GM19328 (cell line): ENCODE measurements around the gene TOMM22.
"Not testable (repeated sequence)": the region's sequence is repeated elsewhere in the genome, so short reads cannot be mapped to it uniquely, and the experiment has no call there.

Source experiments
- ATAC-seq: cut with Tn5 transposase; IDR thresholded peaks from one replicate; pipeline ENCODE4 v1.9.1; 2021; ENCODE audit warnings: mild to moderate bottlenecking, moderate library complexity; ENCODE audit not compliant: unreplicated experiment

Gene TOMM22

GRCh38 chr22:38681582-38682335, at the start of gene TOMM22:
TOMM22 (plus strand) TSS chr22:38681957; CDS start chr22:38681979, 22 bp downstream.
- ATAC-seq: peak; percentile 91

- ATAC-seq: no peak
Measured at GRCh38 chr22:38632528-38632927, 49.2 kb upstream of the TOMM22 start.

- ATAC-seq: no peak
Measured at GRCh38 chr22:38638216-38638615, 43.5 kb upstream of the TOMM22 start.

- no peak for ATAC-seq
Measured at GRCh38 chr22:38638728-38639127, 43.0 kb upstream of the TOMM22 start.

DNA sequence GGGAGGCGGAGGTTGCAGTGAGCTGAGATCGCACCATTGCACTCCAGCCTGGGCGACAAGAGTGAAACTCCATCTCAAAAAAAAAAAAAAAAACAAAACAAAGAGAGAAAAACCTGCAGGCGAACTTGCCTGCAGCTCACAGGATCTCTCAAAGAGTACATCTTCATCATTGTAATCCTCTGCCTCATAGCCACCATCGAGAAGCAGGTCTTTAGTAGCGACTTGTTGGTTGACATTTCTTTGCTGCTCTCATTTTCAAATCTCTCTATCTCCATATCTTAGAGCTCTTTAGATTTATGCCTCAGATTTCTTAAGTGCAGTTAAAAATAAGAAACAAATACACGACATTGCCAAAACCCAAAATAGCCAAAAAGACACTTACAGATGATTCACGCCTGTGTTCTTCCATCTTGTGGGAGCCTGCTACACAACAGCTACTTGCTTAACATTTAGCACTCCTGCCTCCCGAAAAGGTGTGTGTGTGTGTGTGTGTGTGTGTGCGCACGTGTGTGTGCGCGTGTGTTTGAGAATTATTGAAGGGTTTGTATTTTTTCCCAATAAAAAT, 40.2 kb upstream of the TOMM22 start:
- no peak for ATAC-seq

DNA sequence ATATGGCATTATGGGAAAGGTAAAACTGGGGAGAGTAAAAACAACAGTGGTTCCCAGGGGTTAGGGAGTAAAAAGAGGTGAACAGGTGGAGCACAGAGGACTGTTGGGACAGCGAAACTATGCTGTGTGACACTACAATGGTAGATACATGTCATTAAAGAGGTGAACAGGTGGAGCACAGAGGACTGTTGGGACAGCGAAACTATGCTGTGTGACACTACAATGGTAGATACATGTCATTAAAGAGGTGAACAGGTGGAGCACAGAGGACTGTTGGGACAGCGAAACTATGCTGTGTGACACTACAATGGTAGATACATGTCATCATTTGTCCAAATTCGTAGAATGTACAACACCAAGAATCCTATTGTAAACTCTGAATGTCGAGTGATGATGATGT, 37.5 kb upstream of the TOMM22 start:
- ATAC-seq: not testable (repeated sequence)

- no peak for ATAC-seq
Measured at GRCh38 chr22:38645430-38645829, 36.3 kb upstream of the TOMM22 start.

- ATAC-seq: no peak
Measured at GRCh38 chr22:38649841-38650522, 31.8 kb upstream of the TOMM22 start.

GRCh38 chr22:38652859-38653258, 28.9 kb upstream of the TOMM22 start:
- no peak for ATAC-seq

DNA sequence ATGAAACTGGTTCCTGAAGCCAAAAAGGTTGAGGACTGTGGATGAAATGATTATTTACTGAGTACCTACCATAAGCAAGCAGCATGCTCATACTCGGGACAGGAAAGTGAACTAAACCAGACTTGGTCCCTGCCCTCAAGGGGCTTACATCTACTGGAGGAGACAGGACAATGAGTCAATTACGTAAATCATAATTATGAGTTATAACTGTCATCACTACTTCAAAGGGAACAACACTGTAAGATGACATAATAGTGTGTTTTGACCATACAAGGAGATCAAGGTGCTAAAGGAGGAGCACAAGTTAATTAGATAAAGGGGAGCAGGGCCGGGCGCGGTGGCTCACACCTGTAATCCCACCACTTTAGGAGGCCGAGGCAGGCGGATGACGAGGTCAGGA, 28.0 kb upstream of the TOMM22 start:
- no peak for ATAC-seq

- ATAC-seq: no peak
Measured at GRCh38 chr22:38655519-38656255, 26.1 kb upstream of the TOMM22 start.

DNA sequence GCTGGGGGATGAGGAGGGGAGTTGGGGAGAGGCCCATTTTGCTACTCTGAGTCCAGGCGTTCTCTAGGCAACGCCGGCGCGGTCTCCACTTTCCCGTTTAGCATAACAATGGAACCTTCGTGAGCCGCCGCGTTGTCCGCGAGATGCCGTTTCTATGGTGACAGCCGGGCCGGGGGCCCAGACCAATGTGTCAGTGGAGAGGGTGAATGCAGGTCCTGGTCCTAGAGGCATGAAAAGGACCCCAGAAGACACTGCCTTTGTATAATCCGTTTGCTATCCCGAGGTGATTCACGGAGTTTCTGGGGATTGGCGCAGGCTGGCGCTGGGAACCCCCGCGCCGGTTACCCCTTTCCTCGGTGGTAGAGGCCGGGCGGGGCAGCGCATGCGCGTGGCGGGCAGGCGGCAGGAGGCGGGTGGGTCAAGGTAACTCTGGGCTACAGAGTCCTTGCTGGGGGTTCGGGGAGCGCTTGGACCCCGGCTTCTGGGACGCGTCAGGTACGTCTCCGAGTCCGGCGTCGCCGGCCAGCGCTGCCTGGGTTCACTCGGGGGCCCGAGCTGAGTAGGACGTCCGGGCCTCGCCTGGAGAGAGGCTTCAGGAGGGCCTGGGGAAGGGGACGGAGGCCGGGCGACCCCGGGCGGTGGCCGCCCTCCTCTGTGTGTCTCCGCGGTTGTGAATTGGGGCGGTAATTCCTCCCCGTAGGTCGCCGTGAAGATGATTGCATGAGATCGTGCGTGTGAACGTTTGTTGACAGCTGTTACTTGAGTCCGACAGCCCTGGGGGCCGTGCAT, 25.3 kb upstream of the TOMM22 start, which contains the start of the genes CBY1 and FAM227A:
Gene CBY1, plus strand, starts transcription at position 383 of the 789 bp plus-strand sequence. CDS start 11,417 bp downstream, outside the sequence.
Gene FAM227A, minus strand, starts transcription at position 137 of the 789 bp plus-strand sequence. CDS start 6,224 bp downstream, outside the sequence.
- ATAC-seq: peak; percentile 63

GRCh38 chr22:38657045-38657909, 24.5 kb upstream of the TOMM22 start:
- ATAC-seq: no peak

DNA sequence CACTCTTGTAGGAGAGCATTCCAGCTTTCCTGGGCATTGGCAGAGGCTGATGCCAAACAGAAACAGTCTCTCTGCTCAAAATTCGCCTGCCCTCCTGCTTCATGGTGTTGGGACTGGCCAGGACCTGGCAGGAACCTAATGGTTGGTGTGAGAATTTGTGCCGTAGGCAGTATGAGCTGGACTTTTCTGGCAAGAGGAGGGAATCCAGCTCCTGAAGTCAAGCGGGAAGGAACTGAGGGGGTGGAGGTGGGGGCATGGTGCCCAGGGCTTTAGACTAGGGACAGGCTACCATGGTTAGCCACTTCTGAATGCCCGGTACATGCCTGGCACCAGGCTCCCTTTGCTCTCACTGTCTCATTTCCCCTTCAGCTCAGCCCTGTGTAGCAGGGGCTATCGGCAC, 6.9 kb upstream of the TOMM22 start:
- ATAC-seq: no peak

GRCh38 chr22:38675833-38676232, 5.9 kb upstream of the TOMM22 start:
- ATAC-seq: no peak

GRCh38 chr22:38684895-38685294, 3.1 kb downstream of the TOMM22 start:
- ATAC-seq: no peak

DNA sequence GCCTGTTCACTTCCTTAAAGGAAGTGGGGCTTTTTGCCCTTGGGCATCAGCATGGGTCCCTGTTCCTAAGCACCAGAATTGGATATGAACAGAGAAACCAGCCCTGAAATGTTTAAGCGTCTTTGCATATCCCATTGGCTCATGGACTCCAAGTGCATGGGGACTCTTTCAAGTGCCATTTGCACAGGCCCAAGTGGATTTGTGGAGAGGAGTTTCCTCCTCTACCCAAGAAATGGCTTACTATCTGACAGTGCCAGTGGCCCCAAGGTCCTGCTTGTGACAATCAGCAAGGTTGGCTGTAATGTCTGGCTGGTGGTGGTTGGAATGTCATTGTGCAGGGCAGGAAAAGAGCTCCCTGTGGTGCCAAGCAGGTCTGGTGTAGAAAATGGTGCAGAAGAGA, 4.0 kb downstream of the TOMM22 start:
- ATAC-seq: no peak

- no peak for ATAC-seq
Measured at GRCh38 chr22:38689651-38690050, 7.9 kb downstream of the TOMM22 start.

- no peak for ATAC-seq
Measured at GRCh38 chr22:38694049-38694448, 12.3 kb downstream of the TOMM22 start.
